ENCODE data around the gene DCAF11.

The DCAF11 gene

GRCh38 chr14:24139272-24139934 is 24.8 kb downstream of the DCAF11 start:
- Histone ChIP-seq H3K27ac (ENCODE audit: low read length) (no peak overlapping the region), H3K9ac (ENCODE audit: low read depth, low read length) (no peak overlapping the region), H3K27me3 (ENCODE audit: insufficient read depth, low read length) (no peaks in the 10 kb centered on the region), H3K4me1 (ENCODE audit: insufficient read depth, low read length) (peaks cover 18% of the 10 kb centered on the region), H3K36me3 (ENCODE audit: insufficient read depth, low read depth, low read length) (peaks cover 39% of the 10 kb centered on the region), H3K4me3 (ENCODE audit: low read length) (peak overlapping the region; percentile 99), H3K9me3 (ENCODE audit: insufficient read depth, low read depth, low read length) (no peaks in the 10 kb centered on the region)

- H3K4me3 ChIP-seq (ENCODE audit: low read length): peak within 1 kb of the TSS; percentile 99
- peak within 1 kb of the TSS; percentile 70 for H3K27ac ChIP-seq (ENCODE audit: low read length)
- H3K4me1 ChIP-seq (ENCODE audit: insufficient read depth, low read length): peaks cover 18% of the 10 kb centered on the region
- H3K36me3 ChIP-seq (ENCODE audit: insufficient read depth, low read depth, low read length): peaks cover 46% of the 10 kb centered on the region
- H3K27me3 ChIP-seq (ENCODE audit: insufficient read depth, low read length): no peaks in the 10 kb centered on the region
- no peaks in the 10 kb centered on the region for H3K9me3 ChIP-seq (ENCODE audit: insufficient read depth, low read depth, low read length)
- peak within 1 kb of the TSS; percentile 96 for H3K9ac ChIP-seq (ENCODE audit: low read depth, low read length)
Measured at GRCh38 chr14:24141097-24141880, 26.7 kb downstream of the DCAF11 start, which contains the start of gene EMC9. Gene EMC9, minus strand, starts transcription at chr14:24141591. Its CDS starts 287 bp downstream, at chr14:24141304.

- peaks cover 36% of the 10 kb centered on the region for H3K36me3 ChIP-seq (ENCODE audit: insufficient read depth, low read depth, low read length)
- no peaks in the 10 kb centered on the region for H3K9me3 ChIP-seq (ENCODE audit: insufficient read depth, low read depth, low read length)
- H3K4me3 ChIP-seq (ENCODE audit: low read length): no peak overlapping the region
- H3K9ac ChIP-seq (ENCODE audit: low read depth, low read length): no peak overlapping the region
- no peak overlapping the region for H3K27ac ChIP-seq (ENCODE audit: low read length)
- peaks cover 14% of the 10 kb centered on the region for H3K4me1 ChIP-seq (ENCODE audit: insufficient read depth, low read length)
- H3K27me3 ChIP-seq (ENCODE audit: insufficient read depth, low read length): no peaks in the 10 kb centered on the region
Measured at GRCh38 chr14:24143511-24143910, 28.9 kb downstream of the DCAF11 start.

GRCh38 chr14:24144451-24144850 is 29.9 kb downstream of the DCAF11 start:
- Histone ChIP-seq H3K27me3 (ENCODE audit: insufficient read depth, low read length) (no peaks in the 10 kb centered on the region), H3K9me3 (ENCODE audit: insufficient read depth, low read depth, low read length) (no peaks in the 10 kb centered on the region), H3K4me1 (ENCODE audit: insufficient read depth, low read length) (peaks cover 16% of the 10 kb centered on the region), H3K36me3 (ENCODE audit: insufficient read depth, low read depth, low read length) (peaks cover 33% of the 10 kb centered on the region), H3K27ac (ENCODE audit: low read length) (no peak overlapping the region), H3K4me3 (ENCODE audit: low read length) (no peak overlapping the region), H3K9ac (ENCODE audit: low read depth, low read length) (no peak overlapping the region)

GRCh38 chr14:24145219-24145618 is 30.6 kb downstream of the DCAF11 start:
- peaks cover 36% of the 10 kb centered on the region for H3K36me3 ChIP-seq (ENCODE audit: insufficient read depth, low read depth, low read length)
- peaks cover 16% of the 10 kb centered on the region for H3K4me1 ChIP-seq (ENCODE audit: insufficient read depth, low read length)
- H3K9ac ChIP-seq (ENCODE audit: low read depth, low read length): peak overlapping the region; percentile 94; the same call in 1 of the 2 replicates
- peak overlapping the region; percentile 97; the same call in 1 of the 2 replicates for H3K4me3 ChIP-seq (ENCODE audit: low read length)
- H3K27ac ChIP-seq (ENCODE audit: low read length): no peak overlapping the region
- H3K27me3 ChIP-seq (ENCODE audit: insufficient read depth, low read length): no peaks in the 10 kb centered on the region
- no peaks in the 10 kb centered on the region for H3K9me3 ChIP-seq (ENCODE audit: insufficient read depth, low read depth, low read length)

- Histone ChIP-seq H3K4me3 (ENCODE audit: low read length) (peak overlapping the region; percentile 97), H3K4me1 (ENCODE audit: insufficient read depth, low read length) (peaks cover 16% of the 10 kb centered on the region), H3K36me3 (ENCODE audit: insufficient read depth, low read depth, low read length) (peaks cover 43% of the 10 kb centered on the region), H3K27me3 (ENCODE audit: insufficient read depth, low read length) (no peaks in the 10 kb centered on the region), H3K9me3 (ENCODE audit: insufficient read depth, low read depth, low read length) (no peaks in the 10 kb centered on the region), H3K27ac (ENCODE audit: low read length) (peak overlapping the region; percentile 53), H3K9ac (ENCODE audit: low read depth, low read length) (peak overlapping the region; percentile 94; the same call in 1 of the 2 replicates)
Measured at GRCh38 chr14:24145690-24146452, 31.3 kb downstream of the DCAF11 start.

GRCh38 chr14:24146453-24146977 is 31.9 kb downstream of the DCAF11 start, which contains the start of gene PSME2:
Gene PSME2, minus strand, starts transcription at chr14:24146610. Its CDS starts 29 bp downstream, at chr14:24146581.
- H3K27me3 ChIP-seq (ENCODE audit: insufficient read depth, low read length): no peaks in the 10 kb centered on the region
- peak within 1 kb of the TSS; percentile 53 for H3K27ac ChIP-seq (ENCODE audit: low read length)
- no peaks in the 10 kb centered on the region for H3K9me3 ChIP-seq (ENCODE audit: insufficient read depth, low read depth, low read length)
- peaks cover 16% of the 10 kb centered on the region for H3K4me1 ChIP-seq (ENCODE audit: insufficient read depth, low read length)
- H3K36me3 ChIP-seq (ENCODE audit: insufficient read depth, low read depth, low read length): peaks cover 49% of the 10 kb centered on the region
- peak within 1 kb of the TSS; percentile 94; the same call in 1 of the 2 replicates for H3K9ac ChIP-seq (ENCODE audit: low read depth, low read length)
- peak within 1 kb of the TSS; percentile 97 for H3K4me3 ChIP-seq (ENCODE audit: low read length)

GRCh38 chr14:24146978-24147760 is 32.6 kb downstream of the DCAF11 start, which contains the start of gene RNF31:
Gene RNF31, plus strand, starts transcription at chr14:24147498. Its CDS starts 201 bp downstream, at chr14:24147699.
- H3K36me3 ChIP-seq (ENCODE audit: insufficient read depth, low read depth, low read length): peaks cover 56% of the 10 kb centered on the region
- H3K27me3 ChIP-seq (ENCODE audit: insufficient read depth, low read length): no peaks in the 10 kb centered on the region

GRCh38 chr14:24147761-24148428 is 33.3 kb downstream of the DCAF11 start:
- peak overlapping the region; percentile 79 for H3K9ac ChIP-seq (ENCODE audit: low read depth, low read length)
- H3K27ac ChIP-seq (ENCODE audit: low read length): peak overlapping the region; percentile 29
- peaks cover 13% of the 10 kb centered on the region for H3K4me1 ChIP-seq (ENCODE audit: insufficient read depth, low read length)
- H3K36me3 ChIP-seq (ENCODE audit: insufficient read depth, low read depth, low read length): peaks cover 62% of the 10 kb centered on the region
- H3K4me3 ChIP-seq (ENCODE audit: low read length): peak overlapping the region; percentile 79
- no peaks in the 10 kb centered on the region for H3K27me3 ChIP-seq (ENCODE audit: insufficient read depth, low read length)
- H3K9me3 ChIP-seq (ENCODE audit: insufficient read depth, low read depth, low read length): no peaks in the 10 kb centered on the region

More at GRCh38 chr14:24146978-24147760, 32.6 kb downstream of the DCAF11 start, which contains the start of gene RNF31:
- Histone ChIP-seq H3K4me3 (ENCODE audit: low read length) (peak within 1 kb of the TSS; percentile 97), H3K9me3 (ENCODE audit: insufficient read depth, low read depth, low read length) (no peaks in the 10 kb centered on the region), H3K27ac (ENCODE audit: low read length) (peak within 1 kb of the TSS; percentile 53), H3K4me1 (ENCODE audit: insufficient read depth, low read length) (peaks cover 13% of the 10 kb centered on the region), H3K9ac (ENCODE audit: low read depth, low read length) (peak within 1 kb of the TSS; percentile 94)

- Histone ChIP-seq H3K4me1 (ENCODE audit: insufficient read depth, low read length) (peaks cover 13% of the 10 kb centered on the region), H3K27ac (ENCODE audit: low read length) (no peak overlapping the region), H3K27me3 (ENCODE audit: insufficient read depth, low read length) (no peaks in the 10 kb centered on the region), H3K36me3 (ENCODE audit: insufficient read depth, low read depth, low read length) (peaks cover 52% of the 10 kb centered on the region), H3K9me3 (ENCODE audit: insufficient read depth, low read depth, low read length) (no peaks in the 10 kb centered on the region), H3K4me3 (ENCODE audit: low read length) (no peak overlapping the region), H3K9ac (ENCODE audit: low read depth, low read length) (no peak overlapping the region)
Measured at GRCh38 chr14:24149302-24149969, 34.9 kb downstream of the DCAF11 start.
